OCI-LY3 (cell line): ENCODE results near the gene GPR61.

Experiments used
- EZH2phosphoT487 ChIP-seq: fragments of 200-600 bp; shearing (Covaris generic); IDR thresholded peaks from 2 replicates; pipeline ENCODE4 v1.6.1; 2018; ENCODE audit warnings: antibody characterized with exemption, mixed run types, low read depth
- TF ChIP-seq, protein P1 (sequence below): fragments of 200-600, 300-600 bp; sonication (generic); IDR thresholded peaks from 2 replicates; pipeline ENCODE4 v1.5.1; 2014; ENCODE audit warnings: antibody characterized with exemption, low read length, low read depth

DNA sequence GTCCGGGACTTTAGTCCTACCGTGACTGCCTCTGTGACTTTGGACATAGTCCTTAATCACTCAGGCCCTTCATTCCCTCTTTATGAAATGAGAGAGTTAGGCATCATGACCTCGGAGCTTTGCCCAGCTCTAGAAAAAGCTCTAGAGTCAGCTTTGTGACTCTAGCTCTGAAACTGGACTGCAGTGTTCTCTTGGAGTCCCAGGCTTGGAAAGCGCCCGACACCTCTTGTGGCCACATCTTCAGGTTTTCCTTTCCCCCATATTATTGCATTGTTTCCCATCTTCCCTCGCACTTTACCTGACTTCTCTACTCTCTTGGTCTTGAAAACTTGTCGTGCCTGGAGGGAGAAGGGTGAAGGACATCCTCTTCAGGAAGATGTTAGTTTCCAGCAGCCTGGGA, 17.6 kb upstream of the GPR61 start:
- TF ChIP-seq, protein P1, sequence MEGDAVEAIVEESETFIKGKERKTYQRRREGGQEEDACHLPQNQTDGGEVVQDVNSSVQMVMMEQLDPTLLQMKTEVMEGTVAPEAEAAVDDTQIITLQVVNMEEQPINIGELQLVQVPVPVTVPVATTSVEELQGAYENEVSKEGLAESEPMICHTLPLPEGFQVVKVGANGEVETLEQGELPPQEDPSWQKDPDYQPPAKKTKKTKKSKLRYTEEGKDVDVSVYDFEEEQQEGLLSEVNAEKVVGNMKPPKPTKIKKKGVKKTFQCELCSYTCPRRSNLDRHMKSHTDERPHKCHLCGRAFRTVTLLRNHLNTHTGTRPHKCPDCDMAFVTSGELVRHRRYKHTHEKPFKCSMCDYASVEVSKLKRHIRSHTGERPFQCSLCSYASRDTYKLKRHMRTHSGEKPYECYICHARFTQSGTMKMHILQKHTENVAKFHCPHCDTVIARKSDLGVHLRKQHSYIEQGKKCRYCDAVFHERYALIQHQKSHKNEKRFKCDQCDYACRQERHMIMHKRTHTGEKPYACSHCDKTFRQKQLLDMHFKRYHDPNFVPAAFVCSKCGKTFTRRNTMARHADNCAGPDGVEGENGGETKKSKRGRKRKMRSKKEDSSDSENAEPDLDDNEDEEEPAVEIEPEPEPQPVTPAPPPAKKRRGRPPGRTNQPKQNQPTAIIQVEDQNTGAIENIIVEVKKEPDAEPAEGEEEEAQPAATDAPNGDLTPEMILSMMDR: no peak
- TF ChIP-seq EZH2phosphoT487: no peak
